NCI-H748 (cell line): Measurements from ENCODE around the gene RELCH.
"Not testable (repeated sequence)": the region's sequence is repeated elsewhere in the genome, so short reads cannot be mapped to it uniquely, and the experiment has no call there.

Experiments
- DNase-seq: peaks from one replicate; lab custom pipeline; 2025; ENCODE audit not compliant: unreplicated experiment; lab: John Stamatoyannopoulos, UW

Gene RELCH

GRCh38 chr18:62186774-62187542, at the start of gene RELCH, which contains the start of gene PIGN:
Gene RELCH, plus strand, starts transcription at chr18:62187255. Its CDS starts 251 bp downstream, at chr18:62187506.
Gene PIGN, minus strand, starts transcription at chr18:62187056. Its CDS starts 25,703 bp downstream, at chr18:62161353.
- peak; percentile 99 for DNase-seq

DNA sequence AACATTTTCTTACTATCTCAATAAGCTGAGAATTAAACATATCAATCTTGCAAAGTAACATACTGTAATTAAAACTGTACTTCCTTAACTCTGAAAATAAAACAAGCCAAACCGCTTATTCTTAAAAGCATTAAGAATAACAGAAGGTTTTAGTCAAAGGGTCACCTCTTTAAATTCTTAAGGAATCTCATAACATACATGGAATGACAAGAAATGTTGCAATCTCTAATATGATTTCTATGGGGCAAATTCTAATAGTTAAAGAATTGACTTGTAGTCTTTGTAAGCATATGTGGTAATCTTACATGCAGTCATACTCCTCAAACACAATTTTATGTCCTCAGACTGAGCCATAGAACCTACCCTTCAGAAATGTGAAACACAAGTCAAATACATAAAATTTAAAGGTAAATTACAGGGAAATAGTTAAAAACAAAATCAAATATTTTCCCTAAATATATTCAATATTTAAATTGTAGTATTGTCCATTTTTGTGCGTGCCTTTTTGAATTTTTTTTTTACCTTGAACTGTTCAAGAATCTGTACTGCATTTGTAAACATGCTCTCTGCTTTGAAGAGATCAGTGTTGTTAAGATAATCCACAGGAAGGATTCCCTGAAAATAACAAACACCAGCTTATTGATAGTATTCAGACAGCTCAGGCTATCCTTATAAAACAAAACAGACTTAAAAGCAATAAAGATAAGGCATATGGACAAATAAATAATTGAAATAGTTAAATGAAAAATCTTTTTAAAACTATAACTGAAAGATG, 48.4 kb upstream of the RELCH start:
- DNase-seq: no peak

DNA sequence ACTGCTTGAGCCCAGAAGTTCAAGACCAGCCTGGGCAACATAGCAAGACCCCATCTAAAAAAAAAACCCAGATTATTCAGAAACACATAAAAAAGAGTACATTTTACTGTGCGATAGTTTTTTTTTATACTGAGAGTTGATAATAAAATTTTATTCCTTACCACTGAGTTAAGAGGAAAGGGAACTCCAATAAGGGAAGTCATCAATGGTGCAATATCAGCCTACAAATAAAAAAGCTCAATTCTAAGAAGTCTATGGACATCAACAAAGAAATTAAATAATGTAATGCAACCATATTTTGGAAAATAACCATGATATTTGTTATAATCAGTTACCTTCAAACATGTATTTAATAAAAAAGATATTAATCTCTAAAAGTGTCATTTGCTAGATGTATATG, 46.8 kb upstream of the RELCH start:
- DNase-seq: no peak

DNA sequence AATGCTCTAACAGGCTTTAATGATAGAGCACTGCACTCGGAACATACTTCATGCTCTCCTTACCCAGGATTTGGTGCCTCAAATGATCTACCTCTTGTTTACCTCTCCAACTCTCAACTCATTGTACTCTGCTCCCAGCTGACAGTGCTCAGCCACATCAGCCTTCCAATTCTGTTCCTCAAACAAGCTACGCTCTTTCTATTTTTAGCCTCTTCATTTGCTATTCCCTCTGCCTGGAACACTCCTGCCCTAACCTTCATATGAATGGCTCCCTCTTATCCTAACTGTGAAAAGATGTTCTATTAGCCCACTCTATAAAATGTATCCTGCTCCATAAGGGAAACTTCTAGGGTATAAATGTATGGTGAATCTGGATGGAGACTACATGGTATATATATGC, 42.7 kb upstream of the RELCH start:
- no peak for DNase-seq

DNA sequence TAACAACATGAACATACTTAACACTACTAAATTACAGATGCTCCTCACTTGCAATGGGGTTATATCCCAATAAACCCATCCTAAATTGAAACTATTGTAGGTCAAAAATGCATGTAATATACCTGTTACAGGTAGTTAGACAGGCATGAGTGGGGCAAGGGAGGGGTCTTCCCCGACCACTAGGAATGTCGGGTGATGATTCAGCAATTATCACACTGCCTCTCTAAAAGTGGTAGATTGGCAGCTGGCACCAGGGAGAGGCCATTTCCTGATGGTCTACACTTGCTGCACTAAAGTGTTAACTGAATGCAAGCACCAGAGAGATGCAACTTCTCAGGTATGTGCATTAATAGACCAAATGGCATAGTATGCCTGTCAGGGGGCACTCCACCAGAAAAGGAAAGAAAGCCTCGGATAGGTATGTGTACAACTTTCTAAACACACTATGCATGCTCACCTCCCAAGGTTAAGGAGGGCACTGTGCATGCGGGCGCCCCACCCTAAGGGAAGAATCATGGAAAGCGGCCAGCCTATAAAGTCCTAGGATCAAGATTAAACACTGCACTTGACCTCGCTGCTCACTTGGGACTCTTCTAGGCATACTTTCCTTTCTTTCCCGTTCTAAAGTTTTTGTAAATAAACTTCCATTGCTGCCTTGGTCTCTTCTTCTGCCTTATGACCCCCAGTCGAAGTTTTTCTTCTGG, 35.8 kb upstream of the RELCH start:
- DNase-seq: no peak

- DNase-seq: no peak
These were observed 34.2 kb upstream of the RELCH start for GRCh38 chr18:62152844-62153243.

DNA sequence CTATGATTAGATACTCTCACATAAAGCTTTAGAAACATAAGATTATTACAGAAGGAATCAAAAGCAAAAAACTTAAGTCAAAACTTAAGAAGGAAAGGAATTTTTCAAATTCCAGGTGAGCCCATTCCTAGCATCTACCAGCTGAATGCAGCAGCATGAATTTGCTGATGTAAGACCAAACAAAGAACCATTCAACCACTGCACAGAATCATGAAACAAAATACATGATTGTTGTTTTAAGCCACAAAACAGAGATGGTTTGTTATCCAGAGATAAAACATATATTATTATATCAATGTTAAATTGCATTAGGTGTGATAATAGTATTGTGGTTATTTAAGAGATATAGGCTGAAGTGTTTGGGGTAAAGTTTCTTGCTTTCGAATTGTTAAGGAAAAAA, 29.2 kb upstream of the RELCH start:
- DNase-seq: no peak

- no peak for DNase-seq
These were observed 22.7 kb upstream of the RELCH start for GRCh38 chr18:62164310-62164709.

DNA sequence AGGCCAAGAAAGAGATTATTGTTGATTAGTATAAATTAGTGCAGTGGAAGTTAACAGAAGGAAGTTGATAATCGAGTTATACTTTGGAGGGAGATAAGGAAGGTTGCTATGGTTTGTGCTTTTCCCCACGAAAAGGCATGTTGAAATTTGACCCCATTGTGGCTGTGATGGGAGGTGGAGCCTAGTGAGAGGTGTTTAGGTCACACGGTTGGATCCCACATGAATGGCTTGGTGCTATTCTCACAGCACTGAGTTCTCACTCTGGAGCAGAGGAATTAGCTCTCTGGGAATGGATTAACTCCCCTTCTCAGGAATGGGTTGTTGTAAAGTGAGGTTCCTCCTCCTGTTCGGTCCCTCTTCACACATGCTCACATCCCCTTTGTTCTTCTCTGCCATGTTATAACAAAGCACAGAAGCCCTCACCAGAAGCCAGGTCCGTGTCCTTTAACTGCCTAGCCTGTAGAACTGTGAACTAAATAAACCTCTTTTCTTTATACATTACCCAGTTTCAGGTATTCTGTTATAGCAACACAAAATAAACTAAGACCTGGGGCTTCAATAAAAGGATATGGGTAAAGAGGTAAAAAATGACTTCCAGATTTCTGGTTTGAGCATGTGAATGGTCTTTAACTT, 22.1 kb upstream of the RELCH start:
- no peak for DNase-seq

- DNase-seq: no peak
These were observed 21.5 kb upstream of the RELCH start for GRCh38 chr18:62165583-62165982.

GRCh38 chr18:62166524-62166923, 20.5 kb upstream of the RELCH start:
- not testable (repeated sequence) for DNase-seq

DNA sequence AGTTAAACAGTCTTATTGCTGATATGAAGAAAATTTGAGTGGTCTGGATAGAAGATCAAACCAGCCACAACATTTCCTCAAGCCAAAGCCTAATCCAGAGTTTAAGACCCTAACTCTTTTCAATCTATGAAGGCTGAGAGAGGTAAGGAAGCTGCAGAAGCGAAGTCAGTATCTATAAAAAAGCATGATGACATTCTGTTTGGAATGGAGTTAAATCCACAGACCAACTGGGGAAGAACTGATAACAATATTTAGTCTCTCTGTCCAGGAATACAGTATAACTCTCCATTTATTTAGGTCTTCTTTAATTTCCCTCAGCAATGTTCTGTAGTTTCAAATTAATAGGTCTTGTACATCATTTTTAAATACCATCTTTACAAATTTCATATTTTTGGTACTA, 16.2 kb upstream of the RELCH start:
- DNase-seq: no peak

DNA sequence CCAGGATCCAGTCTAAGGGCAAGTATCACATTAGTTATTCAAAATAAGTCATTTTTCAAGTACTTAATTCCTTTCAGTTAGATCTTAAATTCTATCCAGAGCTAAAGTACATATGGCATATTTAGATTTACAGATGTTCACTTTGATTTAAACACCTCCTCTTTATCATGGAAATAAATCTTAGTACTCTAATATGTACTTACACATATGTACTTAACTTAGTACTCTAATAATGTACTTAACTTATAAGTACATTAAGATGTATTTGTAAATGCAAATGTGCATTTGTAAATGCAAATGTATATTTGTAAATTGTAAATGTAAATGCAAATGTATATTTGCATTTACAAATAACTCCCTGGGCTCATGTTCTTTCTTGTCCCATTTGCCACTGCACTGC, 14.8 kb upstream of the RELCH start:
- DNase-seq: no peak

DNA sequence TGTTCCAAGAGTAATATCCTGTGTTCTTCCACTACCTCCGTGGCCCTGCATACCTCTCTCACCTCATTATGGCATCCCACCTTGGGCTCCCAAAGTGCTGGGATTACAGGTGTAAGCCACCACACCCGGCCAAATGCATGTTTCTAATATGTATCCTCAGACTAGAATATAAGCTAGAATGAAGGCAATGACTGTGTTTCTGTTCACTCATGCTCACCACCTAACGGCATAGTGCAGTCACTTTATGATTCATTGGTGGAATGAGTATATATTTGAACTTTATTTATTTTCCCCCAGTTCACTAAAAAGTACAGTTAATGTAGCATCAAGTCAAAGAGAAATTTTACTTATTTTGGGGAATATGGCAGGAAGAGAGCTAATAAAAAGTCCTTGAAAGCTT, 11.5 kb upstream of the RELCH start:
- DNase-seq: no peak

DNA sequence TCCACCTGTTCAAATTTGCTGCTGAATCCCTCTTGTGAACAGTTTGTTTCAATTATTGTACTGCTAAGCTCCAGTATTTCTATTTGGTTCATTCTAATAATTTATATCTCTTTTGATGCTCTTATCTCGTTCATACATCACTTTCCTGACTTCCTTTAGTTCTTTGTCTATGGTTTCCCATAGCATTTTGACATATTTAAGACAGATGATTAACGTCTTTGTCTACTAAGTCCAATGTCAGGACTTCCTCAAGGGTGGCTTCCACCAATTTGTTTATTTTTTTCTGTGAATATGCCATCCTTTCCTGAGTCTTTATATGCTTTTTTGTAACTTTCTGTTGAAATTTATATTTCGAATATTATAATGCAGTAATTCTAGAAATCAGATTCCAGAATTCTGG, 9.8 kb upstream of the RELCH start:
- DNase-seq: no peak

- DNase-seq: no peak
These were observed 7.8 kb upstream of the RELCH start for GRCh38 chr18:62179213-62179612.

GRCh38 chr18:62182220-62182619, 4.8 kb upstream of the RELCH start:
- no peak for DNase-seq

DNA sequence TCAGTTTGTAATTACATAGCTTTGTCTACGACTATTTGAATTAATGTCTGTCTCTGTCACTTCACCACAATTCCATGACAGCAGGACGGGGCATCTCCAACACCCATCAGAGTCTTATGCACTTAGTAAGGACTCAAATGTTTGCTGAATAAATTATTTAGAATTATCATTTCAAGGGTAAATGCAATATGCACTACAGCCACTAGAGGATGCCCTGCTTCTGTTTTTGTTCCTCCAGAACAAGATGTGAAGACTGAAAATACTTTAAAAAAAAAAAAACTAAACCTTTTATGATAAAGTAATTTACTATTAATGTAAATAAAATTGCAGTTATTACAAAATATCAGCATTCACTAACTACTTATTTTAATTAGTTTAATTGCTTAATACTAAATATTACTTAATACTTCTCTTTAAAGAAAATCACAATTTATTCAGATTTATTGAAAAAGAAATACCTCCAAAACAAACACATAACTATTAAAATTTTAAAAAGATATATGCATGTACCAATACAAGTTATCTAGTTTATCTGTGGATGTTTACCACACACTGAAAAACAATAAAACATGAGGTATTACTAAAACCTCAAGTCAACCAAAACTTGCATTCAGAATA, 3.4 kb upstream of the RELCH start:
- peak; percentile 63 for DNase-seq

DNA sequence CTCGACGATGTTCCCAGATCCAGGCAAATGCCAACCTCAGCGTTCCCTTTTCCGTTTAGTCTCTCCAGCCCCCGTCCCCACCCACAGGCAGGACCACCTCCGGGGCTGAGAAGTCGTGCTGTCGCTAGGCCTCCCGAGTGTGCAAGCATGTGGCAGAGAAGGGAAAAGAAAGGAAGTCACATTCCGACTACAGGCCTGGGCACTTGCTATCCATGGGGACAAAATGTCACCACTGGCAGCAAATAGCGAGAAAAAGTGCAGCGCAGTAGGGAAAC, 619 bp upstream of the RELCH start:
- no peak for DNase-seq

- DNase-seq: peak; percentile 57
These were observed 772 bp downstream of the RELCH start for GRCh38 chr18:62187543-62188510.
